ENCODE results near the gene ZFAND3. TPM values are rescaled to one million over a fixed set of nuclear protein-coding genes. Genes with fewer than 3 reads are reported as not detected.

The ZFAND3 gene
- polyA plus RNA-seq, 1 experiment = 15.5 TPM

- DNase-seq (ENCODE audit: low read depth, low spot score) = no peak
- H3K4me3 ChIP-seq (ENCODE audit: low read depth, low read length) = peak overlapping the region; percentile 23
- no peak for TF ChIP-seq CTCF (IDR thresholded peaks at IDR 0.05; ENCODE audit: low read depth, low read length)
- POLR2A ChIA-PET = interaction anchor here (0.6 to 0.7 kb wide), 4 partner anchors 35 to 98 kb away, joined by 3 to 9 read pairs (median 4); no protein-coding TSS in a partner anchor
- CTCF ChIA-PET = interaction anchor here (0.6 to 1.3 kb wide), 7 partner anchors 7 to 622 kb away, joined by 3 to 10 read pairs (median 5); no protein-coding TSS in a partner anchor
- H3K9me3 ChIP-seq (ENCODE audit: control insufficient read depth, insufficient read depth, low read length) = no peaks in the 10 kb centered on the region
- H3K27ac ChIP-seq (ENCODE audit: low read depth, low read length) = peak overlapping the region; percentile 57
- no peaks in the 10 kb centered on the region for H3K27me3 ChIP-seq (ENCODE audit: control insufficient read depth, insufficient read depth, low read length)
These were observed 35.5 kb upstream of the ZFAND3 start for GRCh38 chr6:37783856-37784584.

GRCh38 chr6:37784585-37784967 lies 35.0 kb upstream of the ZFAND3 start:
- ChIA-PET POLR2A (interaction anchor here (0.5 to 0.7 kb wide), 3 partner anchors 11 to 79 kb away, joined by 3 to 5 read pairs (median 3); no protein-coding TSS in a partner anchor), CTCF (interaction anchor here (0.6 to 0.7 kb wide), 2 partner anchors 618 to 621 kb away, joined by 3 read pairs; no protein-coding TSS in a partner anchor)
- Histone ChIP-seq H3K27me3 (ENCODE audit: control insufficient read depth, insufficient read depth, low read length) (no peaks in the 10 kb centered on the region), H3K4me3 (ENCODE audit: low read depth, low read length) (no peak overlapping the region), H3K27ac (ENCODE audit: low read depth, low read length) (no peak overlapping the region), H3K9me3 (ENCODE audit: control insufficient read depth, insufficient read depth, low read length) (no peaks in the 10 kb centered on the region)
- no peak for DNase-seq (ENCODE audit: low read depth, low spot score)
- no peak for TF ChIP-seq CTCF (IDR thresholded peaks at IDR 0.05; ENCODE audit: low read depth, low read length)

- H3K27ac ChIP-seq (ENCODE audit: low read depth, low read length) = no peak overlapping the region
These were observed 34.4 kb upstream of the ZFAND3 start for GRCh38 chr6:37785002-37785662.

GRCh38 chr6:37785663-37786270 lies 33.8 kb upstream of the ZFAND3 start:
- ChIA-PET CTCF (no interaction called here), POLR2A (no interaction called here)
- Histone ChIP-seq H3K4me3 (ENCODE audit: low read depth, low read length) (no peak overlapping the region), H3K27ac (ENCODE audit: low read depth, low read length) (no peak overlapping the region), H3K27me3 (ENCODE audit: control insufficient read depth, insufficient read depth, low read length) (no peaks in the 10 kb centered on the region), H3K9me3 (ENCODE audit: control insufficient read depth, insufficient read depth, low read length) (no peaks in the 10 kb centered on the region)
- no peak for TF ChIP-seq CTCF (IDR thresholded peaks at IDR 0.05; ENCODE audit: low read depth, low read length)
- no peak for DNase-seq (ENCODE audit: low read depth, low spot score)

More at GRCh38 chr6:37785002-37785662, 34.4 kb upstream of the ZFAND3 start:
- POLR2A ChIA-PET = interaction anchor here (0.5 to 0.7 kb wide), 3 partner anchors 11 to 80 kb away, joined by 3 to 5 read pairs (median 3); no protein-coding TSS in a partner anchor
- Histone ChIP-seq H3K9me3 (ENCODE audit: control insufficient read depth, insufficient read depth, low read length) (no peaks in the 10 kb centered on the region), H3K27me3 (ENCODE audit: control insufficient read depth, insufficient read depth, low read length) (no peaks in the 10 kb centered on the region), H3K4me3 (ENCODE audit: low read depth, low read length) (no peak overlapping the region)
- no peak for DNase-seq (ENCODE audit: low read depth, low spot score)
- CTCF ChIA-PET = interaction anchor here (0.6 kb wide), 1 partner anchor 618 kb away, joined by 3 read pairs; no protein-coding TSS in a partner anchor
- TF ChIP-seq CTCF (IDR thresholded peaks at IDR 0.05; ENCODE audit: low read depth, low read length) = no peak

Measured in AG04450 (cell line).